A549 treated with Hydrocortisone at 1 μM for 4 hours (cell line): ENCODE data around the gene ANKRD60. TPM values are rescaled to one million over a fixed set of nuclear protein-coding genes. Genes with fewer than 3 reads are reported as not detected.

Source experiments
- total RNA-seq: library from RNA; stranded (reverse); fragments of 200-300 nt; extraction: Qiagen RNA extraction; gene quantifications from 5 replicates; pipeline ENCODE4 v1.2.3, GENCODE V29; 2022

Gene ANKRD60
- total RNA-seq: not detected in 5 replicates

GRCh38 chr20:58228484-58229197 is at the start of gene ANKRD60:
Gene ANKRD60 (minus strand): TSS chr20:58228653. CDS start chr20:58228653, 0 bp downstream.

Other genes with a start within 250 kb of the ANKRD60 start
- 9.2 to 11.5 TPM (median 10.4 TPM) in 5 replicates for gene RAB22A, start 81.1 kb upstream of the ANKRD60 start, total RNA-seq
- 49.7 to 52.9 TPM (median 52.0 TPM) in 5 replicates for gene VAPB, start 160.6 kb upstream of the ANKRD60 start, total RNA-seq